K562 (cell line): Measurements from ENCODE around the gene C19orf12. TPM values are rescaled to one million over a fixed set of nuclear protein-coding genes. Genes with fewer than 3 reads are reported as not detected.
A peak's percentile ranks its signal among the peaks of the same experiment; 100 is the strongest.

Experiments used
- ATAC-seq: fragments of 200-7000 bp; cut with Tn5 transposase; 3 replicates; pipeline ENCODE4 v1.9.1; 2020; ENCODE audit warnings: moderate library complexity
- BruUV-seq: library from RNA; stranded (reverse); fragments of 400-500 nt; replicated peaks from 2 replicates; lab custom pipeline; 2021; lab: Mats Ljungman, UMichigan
- CTCF ChIA-PET: fragments of 300-600 bp; formaldehyde crosslinking; extraction: SDS; loops from one replicate; lab custom pipeline; 2021; ENCODE audit warnings: low intra/inter-chr PET ratio; lab: Yijun Ruan, JAX
- POLR2A ChIA-PET: fragments of 300-600, 350-650 bp; sonication (Branson Sonifier 250); formaldehyde crosslinking; extraction: SDS; loops from one replicate; lab custom pipeline; 2021; ENCODE audit warnings: antibody characterized with exemption, inconsistent platforms; lab: Yijun Ruan, JAX
- DNase-seq, 4 experiments: peaks; one replicate each; pipeline versions ENCODE4 v3.0.0 to v3.0.0-alpha.2; 2011 to 2018; ENCODE audit warnings: low spot score in 3 of 4, mixed read lengths in 3 of 4; ENCODE audit errors: extremely low read depth in 1 of 4
- FAIRE-seq: peaks from 2 replicates; lab custom pipeline; 2011; peaks lifted over from hg19 to GRCh38; lab: Jason Lieb, UNC
- H2AFZ ChIP-seq: 2 replicates; pipeline ENCODE4 v1.6.0; 2011; ENCODE audit warnings: low read depth, low read length, control low read depth, inconsistent platforms
- H3K27ac ChIP-seq: fragments of 200-600 bp; 3 replicates; pipeline ENCODE4 v1.8.0; 2011; ENCODE audit warnings: low read depth, mild to moderate bottlenecking, control low read depth, inconsistent platforms, low read length, moderate library complexity, mixed read lengths; ENCODE audit errors: extremely low read depth
- H3K27me3 ChIP-seq, 2 experiments: fragments of 300-600 bp in 1 of 2; 2 replicates in 1 of 2; 3 replicates in 1 of 2; pipeline versions ENCODE4 v1.6.0 to v1.8.0; 2011; ENCODE audit warnings: inconsistent platforms in 2 of 2, low read length in 2 of 2, mild to moderate bottlenecking in 1 of 2, mixed read lengths in 1 of 2, moderate library complexity in 1 of 2; ENCODE audit not compliant: control insufficient read depth in 2 of 2, insufficient read depth in 2 of 2
- H3K36me3 ChIP-seq: fragments of 300-600 bp; 3 replicates; pipeline ENCODE4 v1.8.0; 2011; ENCODE audit warnings: mild to moderate bottlenecking, low read length, inconsistent platforms; ENCODE audit not compliant: control insufficient read depth, insufficient read depth
- H3K4me1 ChIP-seq, 2 experiments: fragments of 200-600 bp in 1 of 2; replicated peaks in 1 of 2; 2 replicates in 1 of 2; 3 replicates in 1 of 2; pipeline versions ENCODE4 v1.5.1 to v1.8.0; 2011; ENCODE audit warnings: inconsistent platforms in 2 of 2, low read length in 2 of 2, mild to moderate bottlenecking in 1 of 2, mixed read lengths in 1 of 2, moderate library complexity in 1 of 2; ENCODE audit not compliant: control insufficient read depth in 2 of 2, insufficient read depth in 2 of 2
- H3K4me2 ChIP-seq: 2 replicates; pipeline ENCODE4 v1.6.1; 2011; ENCODE audit warnings: low read length, control low read depth, inconsistent platforms, mixed read lengths; ENCODE audit not compliant: insufficient read depth
- H3K4me3 ChIP-seq: fragments of 200-600 bp; sonication (generic), shearing (Covaris generic); 2 replicates; pipeline ENCODE4 v1.5.1; 2016; ENCODE audit warnings: control low read depth, inconsistent platforms
- H3K79me2 ChIP-seq: fragments of 200-600 bp; 3 replicates; pipeline ENCODE4 v1.8.0; 2011; ENCODE audit warnings: low read length, inconsistent platforms; ENCODE audit not compliant: control insufficient read depth, insufficient read depth
- H3K9ac ChIP-seq, 2 experiments: 2 replicates each; pipeline versions ENCODE4 v1.6.0 to v1.6.1; 2011; ENCODE audit warnings: low read depth in 2 of 2, low read length in 2 of 2, control low read depth in 1 of 2, inconsistent platforms in 1 of 2, mild to moderate bottlenecking in 1 of 2, mixed read lengths in 1 of 2; ENCODE audit not compliant: insufficient read depth in 1 of 2
- H3K9me1 ChIP-seq: one replicate; pipeline ENCODE4 v1.6.0; 2011; ENCODE audit warnings: inconsistent platforms, mild to moderate bottlenecking, low read length, moderate library complexity; ENCODE audit not compliant: control insufficient read depth, insufficient read depth
- H3K9me3 ChIP-seq: replicated peaks from 2 replicates; pipeline ENCODE4 v1.5.1; 2011; ENCODE audit warnings: low read depth, low read length, inconsistent platforms; ENCODE audit not compliant: control insufficient read depth, insufficient read depth
- H4K20me1 ChIP-seq: replicated peaks from 2 replicates; pipeline ENCODE4 v1.6.1; 2011; ENCODE audit warnings: low read length, inconsistent platforms, mixed read lengths; ENCODE audit not compliant: control insufficient read depth, insufficient read depth
- ARID4B ChIP-seq: sonication (generic); formaldehyde crosslinking; IDR thresholded peaks from 2 replicates; pipeline ENCODE4 v1.8.0; 2022; ENCODE audit warnings: mild to moderate bottlenecking, missing genetic modification reagents
- HES1 ChIP-seq: fragments of 450-650 bp; IDR thresholded peaks from 2 replicates; pipeline ENCODE4 v1.6.1; 2016; ENCODE audit warnings: low read depth, mild to moderate bottlenecking, moderate library complexity
- ZNF311 ChIP-seq: fragments of 250-450 bp; sonication (Bioruptor Pico); IDR thresholded peaks from 2 replicates; pipeline ENCODE4 v1.4.0; 2020; ENCODE audit warnings: mild to moderate bottlenecking, moderate library complexity
- ZNF740 ChIP-seq, 3 experiments: fragments of 200-800 bp in 1 of 3; sonication (Bioruptor generic) in 1 of 3; sonication (generic) in 1 of 3; formaldehyde crosslinking in 1 of 3; IDR thresholded peaks; 2 replicates each; pipeline versions ENCODE4 v1.6.1 to v1.8.0; 2016 to 2022; ENCODE audit warnings: mild to moderate bottlenecking in 2 of 3, missing compliant biosample characterization in 2 of 3, missing genetic modification characterization in 2 of 3, missing genetic modification reagents in 1 of 3
- WGBS: fragments of 100-300 bp; shearing (Covaris generic); methylation state at CpG from one replicate; pipeline ENCODE4 v1.1.6; 2016; ENCODE audit warnings: low coverage, mixed read lengths; ENCODE audit not compliant: insufficient coverage; ENCODE audit errors: missing lambda C conversion rate; 5-methylcytosine and 5-hydroxymethylcytosine counted together
- in situ Hi-C: fragments of 300-500 bp; cut with MboI; formaldehyde crosslinking; loops from 4 replicates; pipeline ENCODE4 v1.15.0; 2018; ENCODE audit warnings: inconsistent platforms, mixed read lengths
- intact Hi-C: fragments of 100-400 bp; cut with micrococcal nuclease; formaldehyde crosslinking; loops from 2 replicates; pipeline ENCODE4 v1.14.2; 2022
- polyA plus RNA-seq, 8 experiments: library from polyadenylated mRNA; depleted of rRNA in 4 of 8; stranded (reverse) in 5 of 8; unstranded in 3 of 8; fragments of >200 nt; fragmentation: Nextera tagmentation in 2 of 8; fragmentation: Illumina TruSeq in 1 of 8; extraction: Ambion mirVana in 2 of 8; extraction: Trizol in 1 of 8; gene quantifications; 2 replicates each; pipeline versions ENCODE4 v1.2.1 to v1.2.3, GENCODE V29; 2011 to 2014; ENCODE audit warnings: inconsistent platforms in 1 of 8, missing spikeins in 1 of 8
- total RNA-seq, 7 experiments: library from RNA; depleted of rRNA in 6 of 7; stranded (reverse); fragments of >200 nt in 6 of 7; fragmentation: Illumina TruSeq in 2 of 7; extraction: Trizol in 2 of 7; gene quantifications; 2 replicates each; pipeline versions ENCODE4 v1.2.1 to v1.2.3, GENCODE V29; 2011 to 2021; ENCODE audit warnings: low replicate concordance in 1 of 7
- TF ChIP-seq, protein P1 (sequence below): fragments of 250-450 bp; sonication (Bioruptor Pico); IDR thresholded peaks from 2 replicates; pipeline ENCODE4 v1.4.0; 2020; ENCODE audit warnings: mild to moderate bottlenecking, moderate library complexity
- TF ChIP-seq, protein P2 (sequence below): fragments of 250-450 bp; sonication (Bioruptor Pico); IDR thresholded peaks from 2 replicates; pipeline ENCODE4 v1.8.0; 2021; ENCODE audit warnings: mild to moderate bottlenecking, moderate library complexity

The C19orf12 gene
- total and polyA plus RNA-seq, 9 of the 15 experiments (the other 6 are each of a cell fraction or from before 2014, with no cell fraction given), result 1.9 to 14.5 (median 10.2) TPM

GRCh38 chr19:29717051-29717450 lies 2.0 kb upstream of the C19orf12 start:
- ChIA-PET POLR2A (interaction anchor here (0.9 to 3.2 kb wide), 7 partner anchors 8 to 111 kb away, joined by 3 to 10 read pairs (median 5); partner anchors contain the start of genes PLEKHF1 and POP4), CTCF (interaction anchor here (2.0 kb wide), 1 partner anchor 106 kb away, joined by 10 read pairs; no protein-coding TSS in a partner anchor)
- WGBS, result 66% methylated on average over 16 of the region's 16 CpGs
- Histone ChIP-seq H3K9me3 (no peaks in the 10 kb centered on the region), H3K4me2 (no peak overlapping the region), H3K9ac (0 out of 4 replicates have a peak overlapping the region, but pooled peaks of 1 of the 2 experiments have one; percentile 40), H3K27me3 (peaks cover 2 to 8% of the 10 kb centered on the region in 2 experiments; a peak in 3 of 5 replicates), H3K36me3 (no peaks in the 10 kb centered on the region), H4K20me1 (no peaks in the 10 kb centered on the region), H3K4me3 (no peak overlapping the region), H3K4me1 (peaks cover 7 to 31% of the 10 kb centered on the region in 2 experiments; a peak in 4 of 5 replicates), H3K9me1 (no peaks in the 10 kb centered on the region), H2AFZ (no peak overlapping the region), H3K79me2 (peaks cover 25% of the 10 kb centered on the region), H3K27ac (no peak overlapping the region)
- FAIRE-seq (no peak), DNase-seq (no peak), ATAC-seq (no peak)
- BruUV-seq, result no TSS peak
- intact Hi-C loops, result loop anchor here (5.0 to 10.0 kb wide), 2 partner anchors 192 to 250 kb away; partner anchors contain the start of gene VSTM2B
- in situ Hi-C loops, result no loop called here
- TF ChIP-seq HES1 (no peak), ARID4B (CRISPR knock-in tag) (no peak), ZNF740 (CRISPR knock-in tag; IDR thresholded peaks at IDR 0.05) (no peak), ZNF740 (tag; IDR thresholded peaks at IDR 0.05) (no peak), ZNF311 (no peak)
- TF ChIP-seq, protein P1, sequence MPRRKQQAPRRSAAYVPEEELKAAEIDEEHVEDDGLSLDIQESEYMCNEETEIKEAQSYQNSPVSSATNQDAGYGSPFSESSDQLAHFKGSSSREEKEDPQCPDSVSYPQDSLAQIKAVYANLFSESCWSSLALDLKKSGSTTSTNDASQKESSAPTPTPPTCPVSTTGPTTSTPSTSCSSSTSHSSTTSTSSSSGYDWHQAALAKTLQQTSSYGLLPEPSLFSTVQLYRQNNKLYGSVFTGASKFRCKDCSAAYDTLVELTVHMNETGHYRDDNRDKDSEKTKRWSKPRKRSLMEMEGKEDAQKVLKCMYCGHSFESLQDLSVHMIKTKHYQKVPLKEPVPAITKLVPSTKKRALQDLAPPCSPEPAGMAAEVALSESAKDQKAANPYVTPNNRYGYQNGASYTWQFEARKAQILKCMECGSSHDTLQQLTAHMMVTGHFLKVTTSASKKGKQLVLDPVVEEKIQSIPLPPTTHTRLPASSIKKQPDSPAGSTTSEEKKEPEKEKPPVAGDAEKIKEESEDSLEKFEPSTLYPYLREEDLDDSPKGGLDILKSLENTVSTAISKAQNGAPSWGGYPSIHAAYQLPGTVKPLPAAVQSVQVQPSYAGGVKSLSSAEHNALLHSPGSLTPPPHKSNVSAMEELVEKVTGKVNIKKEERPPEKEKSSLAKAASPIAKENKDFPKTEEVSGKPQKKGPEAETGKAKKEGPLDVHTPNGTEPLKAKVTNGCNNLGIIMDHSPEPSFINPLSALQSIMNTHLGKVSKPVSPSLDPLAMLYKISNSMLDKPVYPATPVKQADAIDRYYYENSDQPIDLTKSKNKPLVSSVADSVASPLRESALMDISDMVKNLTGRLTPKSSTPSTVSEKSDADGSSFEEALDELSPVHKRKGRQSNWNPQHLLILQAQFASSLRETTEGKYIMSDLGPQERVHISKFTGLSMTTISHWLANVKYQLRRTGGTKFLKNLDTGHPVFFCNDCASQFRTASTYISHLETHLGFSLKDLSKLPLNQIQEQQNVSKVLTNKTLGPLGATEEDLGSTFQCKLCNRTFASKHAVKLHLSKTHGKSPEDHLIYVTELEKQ (CRISPR knock-in tag), result no peak
- TF ChIP-seq, protein P2, sequence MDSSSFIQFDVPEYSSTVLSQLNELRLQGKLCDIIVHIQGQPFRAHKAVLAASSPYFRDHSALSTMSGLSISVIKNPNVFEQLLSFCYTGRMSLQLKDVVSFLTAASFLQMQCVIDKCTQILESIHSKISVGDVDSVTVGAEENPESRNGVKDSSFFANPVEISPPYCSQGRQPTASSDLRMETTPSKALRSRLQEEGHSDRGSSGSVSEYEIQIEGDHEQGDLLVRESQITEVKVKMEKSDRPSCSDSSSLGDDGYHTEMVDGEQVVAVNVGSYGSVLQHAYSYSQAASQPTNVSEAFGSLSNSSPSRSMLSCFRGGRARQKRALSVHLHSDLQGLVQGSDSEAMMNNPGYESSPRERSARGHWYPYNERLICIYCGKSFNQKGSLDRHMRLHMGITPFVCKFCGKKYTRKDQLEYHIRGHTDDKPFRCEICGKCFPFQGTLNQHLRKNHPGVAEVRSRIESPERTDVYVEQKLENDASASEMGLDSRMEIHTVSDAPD (CRISPR knock-in tag), result no peak
